Transverse colon (tissue), 4 donors: ENCODE data around the gene FAM20A. TPM values are rescaled to one million over a fixed set of nuclear protein-coding genes. Genes with fewer than 3 reads are reported as not detected.

Source experiments
- DNase-seq: peaks from one replicate; pipeline ENCODE4 v3.0.0-alpha.2; 2019
- H3K27ac ChIP-seq, 4 donors: fragments of 200-600 bp; sonication (generic); 2 replicates each; pipeline ENCODE4 v1.5.1; 2016 to 2018; ENCODE audit warnings: inconsistent platforms in 4 of 4
- H3K27me3 ChIP-seq: fragments of 200-600 bp; sonication (generic); 2 replicates; pipeline ENCODE4 v1.5.1; 2017; ENCODE audit warnings: inconsistent platforms
- H3K36me3 ChIP-seq, 4 donors: fragments of 200-600 bp; sonication (generic); 2 replicates each; pipeline ENCODE4 v1.5.1; 2017 to 2019; ENCODE audit warnings: inconsistent platforms in 4 of 4
- H3K4me1 ChIP-seq, 4 donors: fragments of 200-600 bp; sonication (generic); 2 replicates each; pipeline ENCODE4 v1.5.1; 2017 to 2020; ENCODE audit warnings: inconsistent platforms in 4 of 4
- H3K4me3 ChIP-seq, 4 donors: fragments of 200-600 bp; sonication (generic); 1 replicate in 1 of 4; 2 replicates in 3 of 4; pipeline versions ENCODE4 v1.5.1 to v1.6.1; 2017 to 2019; ENCODE audit warnings: inconsistent platforms in 4 of 4
- H3K9me3 ChIP-seq, 2 donors: fragments of 200-600 bp; sonication (generic); 2 replicates each; pipeline ENCODE4 v1.5.1; 2017 to 2019; ENCODE audit warnings: inconsistent platforms in 2 of 2
- EP300 ChIP-seq: sonication (generic); formaldehyde crosslinking; IDR thresholded peaks from one replicate; pipeline ENCODE4 v1.6.1; 2017; ENCODE audit warnings: antibody characterized with exemption, low read depth
- POLR2A ChIP-seq: fragments of 450-650 bp; IDR thresholded peaks from one replicate; pipeline ENCODE4 v1.6.1; 2016; ENCODE audit warnings: antibody characterized with exemption, mild to moderate bottlenecking, moderate library complexity
- POLR2AphosphoS5 ChIP-seq, 3 donors: sonication (generic); formaldehyde crosslinking; IDR thresholded peaks; one replicate each; pipeline ENCODE4 v1.6.1; 2016; ENCODE audit warnings: antibody characterized with exemption in 3 of 3
- WGBS, 2 donors: methylation state at CpG; one replicate each; pipeline ENCODE4 v1.1.5; 2018; ENCODE audit warnings: low coverage in 1 of 2; 5-methylcytosine and 5-hydroxymethylcytosine counted together
- in situ Hi-C, 4 donors: fragments of 200-750 bp; cut with MboI; loops; one replicate each; pipeline versions ENCODE4 v1.15.0 to v1.15.1; 2017; ENCODE audit warnings: low sequenced_read_pairs in 3 of 4, low pct_ligation_motif_present in 1 of 4, low pct_unique_long_range_greater_than_20kb in 1 of 4
- intact Hi-C: fragments of 100-400 bp; cut with DNase I; formaldehyde crosslinking; loops from one replicate; pipeline ENCODE4 v1.15.1; 2023; ENCODE audit warnings: low total_unique reads
- total RNA-seq, 4 donors: library from RNA; depleted of rRNA; stranded (reverse); fragments of >200 nt; gene quantifications; one replicate each; pipeline ENCODE4 v1.1.0, GENCODE V29; 2016
- TF ChIP-seq, protein P1 (sequence below), 5 experiments: fragments of 200-600 bp in 3 of 5; fragments of 450-650 bp in 2 of 5; sonication (generic) in 3 of 5; IDR thresholded peaks; 1 replicate in 2 of 5; 2 replicates in 3 of 5; pipeline ENCODE4 v1.5.1; 2016 to 2017; ENCODE audit warnings: antibody characterized with exemption in 5 of 5, inconsistent platforms in 3 of 5, mild to moderate bottlenecking in 2 of 5, moderate library complexity in 1 of 5

The FAM20A gene
- total RNA-seq, 4 donors from 2014 or later = 1.5 to 4.1 (median 3.5) TPM

DNA sequence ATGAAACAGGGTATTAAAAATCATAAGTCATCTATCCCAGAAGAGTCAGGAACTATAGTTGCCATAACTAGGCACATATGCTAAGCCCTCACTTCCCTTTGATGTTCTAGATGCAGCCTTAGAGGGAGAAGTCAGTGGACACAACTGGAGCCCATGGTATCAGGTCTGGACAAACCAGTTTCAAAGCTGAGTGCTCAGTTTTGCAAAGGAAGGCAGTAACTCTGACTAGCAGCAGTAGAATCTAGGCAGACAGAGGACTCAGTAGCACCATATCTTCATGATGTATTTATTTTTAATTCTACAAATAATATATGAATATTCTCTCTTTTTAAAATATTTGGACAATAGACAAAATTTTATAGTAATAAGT is 11.7 kb upstream of the FAM20A start:
- in situ Hi-C loops = no loop called here
- H3K27ac ChIP-seq = no peak overlapping the region
- TF ChIP-seq POLR2A = no peak
- TF ChIP-seq, protein P1, sequence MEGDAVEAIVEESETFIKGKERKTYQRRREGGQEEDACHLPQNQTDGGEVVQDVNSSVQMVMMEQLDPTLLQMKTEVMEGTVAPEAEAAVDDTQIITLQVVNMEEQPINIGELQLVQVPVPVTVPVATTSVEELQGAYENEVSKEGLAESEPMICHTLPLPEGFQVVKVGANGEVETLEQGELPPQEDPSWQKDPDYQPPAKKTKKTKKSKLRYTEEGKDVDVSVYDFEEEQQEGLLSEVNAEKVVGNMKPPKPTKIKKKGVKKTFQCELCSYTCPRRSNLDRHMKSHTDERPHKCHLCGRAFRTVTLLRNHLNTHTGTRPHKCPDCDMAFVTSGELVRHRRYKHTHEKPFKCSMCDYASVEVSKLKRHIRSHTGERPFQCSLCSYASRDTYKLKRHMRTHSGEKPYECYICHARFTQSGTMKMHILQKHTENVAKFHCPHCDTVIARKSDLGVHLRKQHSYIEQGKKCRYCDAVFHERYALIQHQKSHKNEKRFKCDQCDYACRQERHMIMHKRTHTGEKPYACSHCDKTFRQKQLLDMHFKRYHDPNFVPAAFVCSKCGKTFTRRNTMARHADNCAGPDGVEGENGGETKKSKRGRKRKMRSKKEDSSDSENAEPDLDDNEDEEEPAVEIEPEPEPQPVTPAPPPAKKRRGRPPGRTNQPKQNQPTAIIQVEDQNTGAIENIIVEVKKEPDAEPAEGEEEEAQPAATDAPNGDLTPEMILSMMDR (IDR thresholded peaks at IDR 0.05) = no peak
- no peak for TF ChIP-seq POLR2AphosphoS5 (IDR thresholded peaks at IDR 0.05)
- no peak for TF ChIP-seq EP300
- no peaks in the 10 kb centered on the region for H3K36me3 ChIP-seq
- no peak overlapping the region for H3K4me3 ChIP-seq
- no peak for DNase-seq
- peaks cover 3% of the 10 kb centered on the region for H3K27me3 ChIP-seq
- intact Hi-C loops = no loop called here
- H3K4me1 ChIP-seq = no peaks in the 10 kb centered on the region
- H3K9me3 ChIP-seq = peaks cover 16 to 32% of the 10 kb centered on the region in 2 donors

DNA sequence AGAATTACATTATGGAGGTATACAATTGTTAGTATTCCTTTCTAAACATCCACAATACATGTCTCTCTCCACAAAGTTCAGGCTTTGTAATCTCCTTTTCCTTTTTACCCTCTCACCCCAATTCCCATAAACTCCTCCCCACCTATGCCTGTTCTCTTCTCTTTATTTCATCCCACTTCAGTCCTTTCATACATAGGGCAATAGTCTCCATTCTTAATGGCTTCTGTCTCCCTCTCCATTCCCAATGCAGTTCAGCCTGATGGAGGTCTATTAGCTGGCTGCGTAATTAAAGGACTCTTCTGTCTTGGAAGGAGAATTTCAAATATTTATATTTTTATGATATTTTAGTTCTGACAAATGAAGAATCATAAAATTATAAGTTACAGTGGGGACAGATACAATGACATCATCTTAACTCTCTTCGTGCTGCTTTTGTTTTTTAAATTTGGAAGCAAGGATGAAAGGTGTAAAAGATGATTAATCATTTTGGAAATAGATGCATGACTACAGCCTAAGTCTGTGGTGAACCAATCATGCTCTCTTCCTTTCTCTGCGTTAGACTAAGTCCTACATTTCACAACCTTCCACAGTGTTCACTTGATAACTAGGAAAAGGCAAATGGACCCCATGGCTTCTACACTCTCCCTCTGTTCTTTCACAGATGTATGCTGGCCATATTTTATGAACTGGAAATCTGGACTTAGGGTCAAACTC is 11.2 kb upstream of the FAM20A start:
- Histone ChIP-seq H3K4me1 (no peaks in the 10 kb centered on the region), H3K27ac (no peak overlapping the region), H3K36me3 (no peaks in the 10 kb centered on the region), H3K9me3 (peaks cover 22 to 33% of the 10 kb centered on the region in 2 donors), H3K4me3 (no peak overlapping the region), H3K27me3 (peaks cover 3% of the 10 kb centered on the region)
- intact Hi-C loops (no loop called here), in situ Hi-C loops (no loop called here)
- no peak for DNase-seq
- WGBS, 2 donors = 69 to 73% methylated on average over 3 of the region's 3 CpGs
- TF ChIP-seq, protein P1 (IDR thresholded peaks at IDR 0.05) = no peak
- TF ChIP-seq POLR2AphosphoS5 (IDR thresholded peaks at IDR 0.05) (no peak), POLR2A (no peak), EP300 (no peak)

DNA sequence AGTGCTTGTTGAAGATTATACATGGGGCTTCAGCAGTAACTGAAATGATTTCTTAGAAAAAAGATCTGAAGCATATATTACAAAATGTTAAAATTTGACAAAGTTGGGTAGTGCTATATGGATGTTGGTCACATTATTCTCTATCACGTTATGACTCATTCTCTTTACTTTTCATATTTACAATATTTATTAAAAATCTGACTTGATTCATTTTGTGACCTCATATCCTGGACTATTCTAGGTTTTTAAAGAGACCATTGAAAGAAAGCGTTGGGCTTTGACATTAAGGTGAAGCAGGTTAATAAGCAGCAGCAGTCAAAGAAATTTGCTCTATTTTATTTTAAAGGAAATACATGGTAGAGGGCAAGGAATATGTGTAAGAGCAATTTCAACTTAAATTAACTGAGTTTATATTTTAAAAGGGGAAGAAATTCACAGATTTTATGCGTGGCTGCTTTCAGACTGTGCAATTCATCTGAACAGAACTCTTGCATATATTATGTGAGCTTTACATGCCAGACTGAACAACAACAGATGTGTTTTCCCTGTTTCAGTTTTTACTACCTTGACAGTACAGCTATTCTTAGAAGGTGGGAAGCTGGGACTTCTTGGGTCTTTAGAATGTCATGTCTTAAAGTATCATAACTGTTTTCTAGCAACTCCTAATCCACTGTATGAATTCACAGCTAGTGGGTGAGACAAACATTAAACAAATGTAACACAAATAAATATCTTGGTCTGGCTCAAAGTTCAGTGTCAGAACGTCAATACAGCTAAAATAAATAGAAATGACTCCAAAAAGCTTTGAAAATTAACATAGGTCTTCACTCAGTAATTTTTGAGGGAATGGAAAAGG is 10.4 kb upstream of the FAM20A start:
- intact Hi-C loops = no loop called here
- Histone ChIP-seq H3K4me1 (no peaks in the 10 kb centered on the region), H3K27me3 (peaks cover 3% of the 10 kb centered on the region), H3K27ac (no peak overlapping the region), H3K36me3 (no peaks in the 10 kb centered on the region), H3K4me3 (no peak overlapping the region), H3K9me3 (peaks cover 22 to 33% of the 10 kb centered on the region in 2 donors)
- TF ChIP-seq, protein P1 (IDR thresholded peaks at IDR 0.05) = no peak
- no peak for DNase-seq
- WGBS, 2 donors = 46 to 50% methylated on average over 4 of the region's 4 CpGs
- in situ Hi-C loops = no loop called here

DNA sequence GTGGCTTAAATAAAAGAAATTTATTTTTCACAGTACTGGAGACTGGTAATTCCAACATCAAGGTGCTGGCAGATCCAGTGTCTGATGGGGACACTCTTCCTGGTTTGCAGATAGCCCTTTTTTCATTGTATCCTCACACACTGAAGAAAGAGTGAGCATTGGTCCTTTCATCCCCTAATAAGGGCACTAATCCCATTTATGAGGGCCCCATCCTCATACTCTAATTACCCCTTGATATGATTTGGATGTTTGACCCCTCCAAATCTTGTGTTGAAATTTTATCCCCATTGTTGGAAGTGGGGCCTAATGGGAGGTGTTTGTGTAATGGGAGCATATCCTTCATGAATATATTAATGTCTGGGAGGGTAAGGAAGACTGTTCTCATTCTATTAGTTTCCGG is 9.4 kb upstream of the FAM20A start:
- TF ChIP-seq, protein P1 (IDR thresholded peaks at IDR 0.05) = no peak
- no peak for TF ChIP-seq EP300
- TF ChIP-seq POLR2AphosphoS5 (IDR thresholded peaks at IDR 0.05) = no peak
- no peak for TF ChIP-seq POLR2A
- no peak overlapping the region for H3K4me3 ChIP-seq
- no peaks in the 10 kb centered on the region for H3K4me1 ChIP-seq
- no peaks in the 10 kb centered on the region for H3K36me3 ChIP-seq
- no peak overlapping the region for H3K27ac ChIP-seq
- in situ Hi-C loops (no loop called here), intact Hi-C loops (no loop called here)
- no peaks in the 10 kb centered on the region for H3K27me3 ChIP-seq
- no peak for DNase-seq
- peaks cover 22 to 33% of the 10 kb centered on the region in 2 donors for H3K9me3 ChIP-seq
- 83 to 95% methylated on average over 1 of the region's 1 CpG for WGBS, 2 donors
